T47D (cell line): ENCODE measurements around the gene FOXI1.
"Not testable (repeated sequence)": the region's sequence is repeated elsewhere in the genome, so short reads cannot be mapped to it uniquely, and the experiment has no call there.

Experiments
- DNase-seq, 2 experiments: peaks; one replicate each; pipeline versions ENCODE4 v3.0.0 to v3.0.0-alpha.2; 2011 to 2012; ENCODE audit warnings: low read depth in 1 of 2, low spot score in 1 of 2
- JUND ChIP-seq: IDR thresholded peaks from 2 replicates; pipeline ENCODE4 v1.6.1; 2012; ENCODE audit warnings: low read depth
- in situ Hi-C: cut with HindIII; loops from 2 replicates; pipeline ENCODE4 v1.10.0; 2016; ENCODE audit warnings: low sequenced_read_pairs, low pct_unique_long_range_greater_than_20kb

Gene FOXI1

DNA sequence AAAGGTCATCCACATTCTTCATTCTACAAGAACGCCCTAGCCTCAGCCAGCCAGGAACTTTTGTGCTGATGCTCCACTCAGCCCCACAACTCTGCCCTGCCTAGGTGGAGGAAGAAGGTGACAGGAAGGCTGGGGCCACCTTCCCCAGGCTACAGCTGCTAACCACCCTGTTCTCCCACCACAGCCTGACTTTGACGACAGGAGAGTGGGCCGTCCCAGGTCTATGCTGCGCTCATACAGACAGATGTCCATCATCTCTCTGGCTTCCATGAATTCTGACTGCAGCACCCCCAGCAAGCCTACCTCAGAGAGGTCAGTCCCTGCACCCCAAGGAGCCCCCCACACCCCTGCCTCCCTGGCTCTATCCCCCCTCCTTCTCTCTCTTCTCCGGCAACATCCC, 28.2 kb upstream of the FOXI1 start:
- in situ Hi-C loops = no loop called here
- no peak for DNase-seq
- no peak for TF ChIP-seq JUND

DNA sequence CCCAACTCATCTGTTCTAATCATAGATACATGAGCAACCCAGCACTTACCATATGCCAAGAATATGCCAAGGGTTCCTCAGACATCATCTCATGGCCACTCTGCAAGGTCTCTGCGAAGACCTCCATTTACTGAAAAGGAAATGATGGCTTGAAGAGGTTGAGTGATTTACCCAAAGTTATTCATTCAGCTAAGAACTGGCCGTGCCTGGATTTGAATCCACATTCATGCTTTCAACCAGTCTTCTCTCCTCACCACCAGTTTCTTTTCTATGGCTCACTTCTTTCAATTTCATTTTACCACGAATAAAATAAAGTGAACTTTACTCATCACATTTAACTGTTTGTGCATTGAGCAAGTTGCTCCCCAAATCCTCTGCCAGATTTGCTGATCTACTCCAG, 27.2 kb upstream of the FOXI1 start:
- DNase-seq = no peak
- in situ Hi-C loops = no loop called here
- TF ChIP-seq JUND = no peak

DNA sequence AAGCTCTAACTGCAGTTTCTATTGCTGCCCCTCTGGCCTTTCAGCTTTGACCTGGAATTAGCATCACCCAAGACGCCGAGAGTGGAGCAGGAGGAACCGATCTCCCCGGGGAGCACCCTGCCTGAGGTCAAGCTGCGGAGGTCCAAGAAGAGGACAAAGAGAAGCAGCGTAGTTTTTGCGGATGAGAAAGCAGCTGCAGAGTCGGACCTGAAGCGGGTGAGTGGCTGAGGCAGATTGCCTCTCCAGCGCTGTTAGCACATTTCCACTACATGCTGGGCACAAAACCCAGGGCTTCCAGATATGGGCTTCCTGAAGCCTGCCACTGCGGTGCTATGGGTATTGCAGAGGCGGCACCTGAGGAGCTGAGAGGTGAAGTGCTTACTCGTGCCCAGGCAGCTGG, 26.8 kb upstream of the FOXI1 start:
- no peak for TF ChIP-seq JUND
- DNase-seq = no peak
- in situ Hi-C loops = no loop called here

DNA sequence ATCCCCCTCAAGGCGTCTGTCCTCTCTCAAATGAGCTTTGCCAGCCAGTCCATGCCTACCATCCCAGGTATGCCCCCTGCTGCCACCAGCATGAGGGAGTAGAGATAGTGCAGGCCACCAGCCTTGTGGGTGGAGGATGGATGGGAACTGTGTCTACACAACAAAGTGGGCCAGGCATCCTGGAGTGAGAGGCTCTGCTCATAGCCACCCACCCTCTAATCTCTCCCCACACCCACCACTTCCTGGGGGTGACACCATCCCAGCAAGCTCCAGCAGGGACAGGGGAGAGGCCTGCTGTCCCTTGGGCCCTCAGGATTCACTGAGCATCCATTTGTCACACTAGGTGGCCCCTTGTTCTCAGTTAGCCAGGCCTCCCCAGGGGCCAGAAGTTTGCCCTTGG, 25.5 kb upstream of the FOXI1 start:
- no peak for TF ChIP-seq JUND
- in situ Hi-C loops = no loop called here
- DNase-seq = no peak

DNA sequence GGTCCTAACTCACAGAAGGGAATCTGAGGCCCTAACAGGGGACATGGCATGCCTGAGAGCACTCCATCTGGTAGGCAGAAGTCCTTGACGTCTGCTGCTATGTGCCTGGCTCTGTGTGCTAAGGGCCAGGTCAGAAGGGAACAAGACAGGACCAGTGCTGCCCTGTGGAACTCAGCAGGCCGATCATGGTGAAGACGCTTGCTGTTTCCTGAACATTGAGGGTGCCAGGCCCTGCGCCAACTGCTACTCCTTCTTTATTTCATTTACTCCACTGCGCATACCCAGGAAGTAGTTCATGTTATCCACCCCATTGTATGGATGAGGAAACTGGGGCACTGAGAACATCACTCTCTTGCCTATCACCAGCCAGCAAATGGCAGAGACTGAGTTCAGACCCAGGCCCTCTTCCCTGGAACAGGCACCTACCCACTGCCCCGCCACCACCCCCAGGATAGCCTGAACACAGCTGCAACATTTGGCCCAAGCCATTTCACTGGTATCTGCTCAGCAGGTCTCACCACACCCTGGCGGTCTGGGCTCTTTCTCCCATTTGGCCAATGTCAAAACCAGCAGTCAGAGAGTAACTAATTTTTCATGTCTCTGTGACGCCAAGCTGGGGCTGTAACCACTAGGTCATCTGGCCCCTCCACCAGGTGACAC, 24.8 kb upstream of the FOXI1 start:
- in situ Hi-C loops = no loop called here
- DNase-seq = no peak
- no peak for TF ChIP-seq JUND

DNA sequence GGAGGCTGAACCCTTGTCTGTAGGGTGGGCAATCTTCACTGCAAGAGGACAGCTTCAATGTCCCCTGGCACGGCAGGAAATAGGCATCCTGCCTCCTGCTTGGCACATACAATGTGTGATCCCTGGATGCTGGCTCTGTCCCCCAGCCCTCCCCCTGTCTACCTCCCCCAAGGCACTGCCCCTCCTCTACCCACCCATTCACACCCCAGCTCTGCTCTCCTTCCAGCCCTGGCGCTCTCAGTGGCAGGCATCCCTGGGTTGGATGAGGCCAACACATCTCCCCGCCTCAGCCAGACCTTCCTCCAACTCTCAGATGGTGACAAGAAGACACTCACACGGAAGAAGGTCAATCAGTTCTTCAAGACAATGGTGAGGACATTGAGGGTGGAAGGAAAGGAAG, 24.1 kb upstream of the FOXI1 start:
- in situ Hi-C loops = no loop called here
- DNase-seq = no peak

DNA sequence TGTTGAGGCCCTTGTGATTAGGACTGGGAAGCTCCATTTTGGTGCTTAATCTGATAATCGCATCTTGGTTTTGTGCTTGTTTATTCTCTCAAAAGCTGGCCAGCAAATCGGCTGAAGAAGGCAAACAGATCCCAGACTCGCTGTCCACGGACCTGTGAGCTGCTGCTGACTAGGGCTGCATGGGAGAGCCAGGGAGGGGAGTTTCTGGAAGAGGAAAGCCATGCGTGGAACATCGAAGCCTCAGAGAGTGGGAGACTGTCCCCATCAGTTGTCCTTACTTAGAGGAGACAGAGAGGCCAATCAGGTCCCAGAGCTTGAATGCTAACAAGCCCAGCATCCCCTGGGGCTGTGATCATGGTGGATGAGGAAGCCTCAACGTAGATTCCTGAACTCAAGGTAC, 23.0 kb upstream of the FOXI1 start:
- TF ChIP-seq JUND = no peak
- in situ Hi-C loops = no loop called here
- DNase-seq = no peak

More for the DNA sequence above, 24.1 kb upstream of the FOXI1 start:
- no peak for TF ChIP-seq JUND

DNA sequence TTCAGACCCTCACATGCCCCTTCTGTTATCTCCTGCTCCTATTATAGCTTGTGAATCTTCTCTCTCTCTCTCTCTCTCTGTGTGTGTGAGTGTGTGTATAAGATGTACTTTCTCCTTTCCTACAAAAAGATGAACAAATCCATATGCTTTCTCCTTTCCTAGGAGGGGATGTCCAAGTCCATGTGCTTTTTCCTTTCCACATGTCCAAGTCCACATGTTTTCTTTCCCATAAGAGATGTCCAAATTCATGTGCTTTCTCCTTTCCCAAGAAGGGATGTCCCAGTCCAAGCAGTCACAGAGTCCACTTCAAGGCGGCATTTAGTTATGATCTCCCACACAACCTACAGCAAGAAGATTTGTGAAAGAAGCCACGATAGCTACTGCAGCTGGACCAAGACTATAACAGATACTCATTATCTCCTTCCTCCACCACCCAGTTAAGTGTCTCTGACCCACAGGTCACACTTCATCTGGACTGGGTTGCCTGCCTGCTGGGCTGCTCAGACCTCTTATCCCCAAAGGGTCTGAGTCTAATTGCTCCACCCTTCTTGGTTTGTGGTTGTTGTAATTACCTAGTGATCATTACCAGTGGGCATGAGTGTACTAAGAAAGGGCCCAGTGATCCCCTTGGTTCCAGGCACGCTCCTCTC, 18.4 kb upstream of the FOXI1 start:
- in situ Hi-C loops = no loop called here
- DNase-seq = no peak
- no peak for TF ChIP-seq JUND

DNA sequence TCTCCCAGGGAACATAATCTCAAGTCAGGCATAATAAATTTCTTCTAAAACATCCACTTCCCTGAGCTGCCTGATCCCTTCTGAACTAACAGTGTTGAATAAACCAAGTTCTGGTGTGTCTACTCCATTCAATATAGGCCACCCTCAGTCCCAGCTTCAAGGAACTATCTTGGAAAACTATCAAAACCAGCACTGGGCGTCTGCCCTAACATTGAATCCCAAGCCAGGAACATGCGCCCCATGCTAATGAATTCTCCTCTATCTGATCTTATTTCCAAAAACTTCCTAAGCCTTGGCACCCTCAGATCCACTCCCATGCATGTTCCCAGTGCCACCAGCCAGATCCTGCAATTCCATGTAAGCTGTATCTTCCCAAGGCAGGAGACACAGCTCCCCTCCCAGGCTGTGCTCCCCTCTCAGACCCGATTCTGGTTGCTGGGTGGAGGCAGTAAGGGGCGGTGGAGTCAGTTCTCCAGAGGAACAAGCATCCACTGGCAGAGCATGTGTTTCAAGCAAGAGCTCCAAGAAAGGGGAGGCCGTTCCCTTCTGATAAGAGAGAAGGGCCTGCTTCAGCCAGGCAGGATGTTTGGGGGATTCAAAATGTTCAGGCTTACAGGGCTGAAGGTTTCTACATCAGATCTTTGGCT, 13.1 kb upstream of the FOXI1 start:
- DNase-seq = no peak
- in situ Hi-C loops = no loop called here
- TF ChIP-seq JUND = no peak

DNA sequence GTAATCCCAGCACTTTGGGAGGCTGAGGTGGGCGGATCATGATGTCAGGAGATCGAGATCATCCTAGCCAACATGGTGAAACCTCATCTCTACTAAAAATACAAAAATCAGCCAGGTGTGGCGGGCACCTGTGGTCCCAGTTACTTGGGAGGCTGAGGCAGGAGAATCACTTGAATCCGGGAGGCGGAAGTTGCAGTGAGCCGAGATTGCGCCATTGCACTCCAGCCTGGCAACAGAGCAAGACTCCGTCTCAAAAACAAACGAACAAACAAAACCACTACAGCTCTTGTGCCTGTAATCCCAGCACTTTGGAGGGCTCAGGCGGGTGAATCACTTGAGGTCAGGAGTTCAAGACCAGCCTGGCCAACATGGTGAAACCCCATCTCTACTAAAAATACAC, 11.4 kb upstream of the FOXI1 start:
- DNase-seq, in situ Hi-C loops: not testable (repeated sequence)

DNA sequence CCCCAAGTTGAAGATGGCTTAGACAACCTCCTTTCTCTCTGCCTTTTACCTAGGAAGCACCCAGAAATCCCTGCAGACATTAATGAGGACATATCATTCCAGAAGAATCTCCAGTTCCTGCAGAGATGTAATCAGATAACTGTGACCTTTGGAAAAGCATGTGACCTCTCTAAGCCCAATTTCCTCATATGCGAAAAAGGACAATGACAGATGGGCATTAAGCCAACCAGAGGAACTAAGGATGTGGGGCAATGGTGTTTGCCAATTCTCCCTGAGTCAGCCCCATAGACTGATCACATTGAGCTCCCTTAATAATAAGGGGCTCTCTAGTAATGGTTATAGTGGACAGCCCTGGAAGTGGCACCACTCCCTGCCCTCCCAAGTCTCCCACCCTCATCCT, 10.1 kb upstream of the FOXI1 start:
- in situ Hi-C loops = no loop called here
- no peak for DNase-seq
- no peak for TF ChIP-seq JUND

DNA sequence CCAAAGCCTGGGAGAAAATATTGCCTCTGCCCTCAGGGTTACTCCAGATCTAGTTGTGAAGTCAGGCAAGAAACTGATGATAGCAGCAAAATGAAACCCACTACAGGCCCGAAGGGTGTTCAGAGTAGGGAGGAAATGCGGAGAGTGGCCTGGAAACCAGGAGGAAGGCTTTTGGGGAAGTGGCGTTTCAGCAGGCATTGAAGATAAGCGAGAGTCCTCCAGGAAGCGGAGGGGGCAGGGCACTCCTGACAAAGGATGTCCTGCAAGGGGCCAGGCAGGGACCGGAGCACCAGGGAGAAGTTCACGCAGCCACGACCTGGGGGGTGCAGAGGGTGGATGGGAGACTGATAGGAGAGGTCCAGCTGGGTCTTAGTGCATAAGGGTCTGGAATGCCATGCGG, 7.8 kb upstream of the FOXI1 start:
- in situ Hi-C loops = no loop called here

DNA sequence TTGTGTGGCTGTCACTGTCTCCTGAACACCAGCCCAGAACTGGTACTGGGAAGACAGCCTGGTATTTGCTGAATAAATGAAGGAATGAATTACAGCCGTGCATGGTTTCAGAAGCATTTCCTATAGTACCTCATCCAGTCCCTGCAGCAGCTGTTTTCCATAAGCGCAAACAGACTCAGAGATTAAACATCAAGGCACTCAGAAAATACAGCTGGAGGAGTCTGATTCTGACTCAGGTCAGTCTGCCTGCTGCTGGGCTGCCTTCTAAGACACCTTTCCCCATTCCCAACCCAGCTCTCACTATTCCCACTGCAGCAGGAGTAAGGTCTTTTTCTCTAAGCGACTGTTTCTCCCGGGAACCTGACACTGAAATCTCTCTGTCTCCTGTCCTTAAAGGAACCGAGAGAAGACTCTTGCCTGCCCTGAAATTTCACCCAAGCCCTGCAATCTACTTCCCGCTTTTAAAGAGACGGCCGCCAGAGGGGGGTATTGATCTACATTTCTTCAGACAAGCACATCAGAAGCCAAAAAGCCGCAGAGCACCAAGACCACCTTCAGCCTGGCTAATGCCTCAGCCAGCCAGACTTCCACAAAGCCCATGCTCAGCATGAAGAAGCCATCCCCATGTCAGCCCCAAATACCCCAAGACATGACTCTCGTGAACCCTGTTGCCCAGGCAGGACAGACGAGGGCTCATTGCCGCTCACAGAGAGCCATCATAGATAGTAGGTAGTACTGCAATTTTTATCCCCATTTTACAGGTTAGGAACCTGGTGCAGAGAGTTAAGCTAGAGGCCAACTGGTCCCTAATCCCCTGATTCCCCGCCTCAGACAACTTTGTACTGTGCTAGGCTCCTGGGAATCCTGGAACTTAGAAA, 5.4 kb upstream of the FOXI1 start:
- in situ Hi-C loops = no loop called here
- TF ChIP-seq JUND = no peak
- peak; percentile 58 to 76 for DNase-seq

More for the DNA sequence above, 7.8 kb upstream of the FOXI1 start:
- no peak for TF ChIP-seq JUND
- DNase-seq = no peak
